Measurements from ENCODE around the gene CDS2.

DNA sequence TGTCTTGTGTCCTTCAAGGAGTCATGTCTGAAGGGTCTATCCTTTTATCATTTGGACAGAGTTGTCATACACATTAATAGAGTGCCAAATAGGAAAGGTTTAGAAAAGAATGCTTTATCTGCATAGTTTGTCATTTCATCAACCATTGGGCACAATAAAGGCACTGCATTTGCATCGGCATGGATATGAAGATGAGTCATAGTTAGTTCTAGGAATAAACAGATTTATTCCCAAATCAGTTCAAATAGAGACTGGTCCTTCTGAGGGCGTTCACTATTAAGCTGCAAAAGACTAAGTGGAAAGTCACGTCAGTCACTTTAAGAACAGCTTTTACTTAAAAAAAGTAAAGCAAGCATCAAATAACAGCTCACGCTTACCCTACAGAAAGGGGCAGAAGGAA lies 90.8 kb downstream of the CDS2 start:
- TF ChIP-seq, protein P1, sequence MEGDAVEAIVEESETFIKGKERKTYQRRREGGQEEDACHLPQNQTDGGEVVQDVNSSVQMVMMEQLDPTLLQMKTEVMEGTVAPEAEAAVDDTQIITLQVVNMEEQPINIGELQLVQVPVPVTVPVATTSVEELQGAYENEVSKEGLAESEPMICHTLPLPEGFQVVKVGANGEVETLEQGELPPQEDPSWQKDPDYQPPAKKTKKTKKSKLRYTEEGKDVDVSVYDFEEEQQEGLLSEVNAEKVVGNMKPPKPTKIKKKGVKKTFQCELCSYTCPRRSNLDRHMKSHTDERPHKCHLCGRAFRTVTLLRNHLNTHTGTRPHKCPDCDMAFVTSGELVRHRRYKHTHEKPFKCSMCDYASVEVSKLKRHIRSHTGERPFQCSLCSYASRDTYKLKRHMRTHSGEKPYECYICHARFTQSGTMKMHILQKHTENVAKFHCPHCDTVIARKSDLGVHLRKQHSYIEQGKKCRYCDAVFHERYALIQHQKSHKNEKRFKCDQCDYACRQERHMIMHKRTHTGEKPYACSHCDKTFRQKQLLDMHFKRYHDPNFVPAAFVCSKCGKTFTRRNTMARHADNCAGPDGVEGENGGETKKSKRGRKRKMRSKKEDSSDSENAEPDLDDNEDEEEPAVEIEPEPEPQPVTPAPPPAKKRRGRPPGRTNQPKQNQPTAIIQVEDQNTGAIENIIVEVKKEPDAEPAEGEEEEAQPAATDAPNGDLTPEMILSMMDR (IDR thresholded peaks at IDR 0.05; ENCODE audit: poor library complexity, severe bottlenecking): no peak
- TF ChIP-seq RAD21 (conservative IDR thresholded peaks at IDR 0.05) (no peak), POLR2AphosphoS5 (IDR thresholded peaks at IDR 0.05) (no peak), MXI1 (conservative IDR thresholded peaks at IDR 0.05; ENCODE audit: poor library complexity, severe bottlenecking) (no peak)
- TF ChIP-seq, protein P2, sequence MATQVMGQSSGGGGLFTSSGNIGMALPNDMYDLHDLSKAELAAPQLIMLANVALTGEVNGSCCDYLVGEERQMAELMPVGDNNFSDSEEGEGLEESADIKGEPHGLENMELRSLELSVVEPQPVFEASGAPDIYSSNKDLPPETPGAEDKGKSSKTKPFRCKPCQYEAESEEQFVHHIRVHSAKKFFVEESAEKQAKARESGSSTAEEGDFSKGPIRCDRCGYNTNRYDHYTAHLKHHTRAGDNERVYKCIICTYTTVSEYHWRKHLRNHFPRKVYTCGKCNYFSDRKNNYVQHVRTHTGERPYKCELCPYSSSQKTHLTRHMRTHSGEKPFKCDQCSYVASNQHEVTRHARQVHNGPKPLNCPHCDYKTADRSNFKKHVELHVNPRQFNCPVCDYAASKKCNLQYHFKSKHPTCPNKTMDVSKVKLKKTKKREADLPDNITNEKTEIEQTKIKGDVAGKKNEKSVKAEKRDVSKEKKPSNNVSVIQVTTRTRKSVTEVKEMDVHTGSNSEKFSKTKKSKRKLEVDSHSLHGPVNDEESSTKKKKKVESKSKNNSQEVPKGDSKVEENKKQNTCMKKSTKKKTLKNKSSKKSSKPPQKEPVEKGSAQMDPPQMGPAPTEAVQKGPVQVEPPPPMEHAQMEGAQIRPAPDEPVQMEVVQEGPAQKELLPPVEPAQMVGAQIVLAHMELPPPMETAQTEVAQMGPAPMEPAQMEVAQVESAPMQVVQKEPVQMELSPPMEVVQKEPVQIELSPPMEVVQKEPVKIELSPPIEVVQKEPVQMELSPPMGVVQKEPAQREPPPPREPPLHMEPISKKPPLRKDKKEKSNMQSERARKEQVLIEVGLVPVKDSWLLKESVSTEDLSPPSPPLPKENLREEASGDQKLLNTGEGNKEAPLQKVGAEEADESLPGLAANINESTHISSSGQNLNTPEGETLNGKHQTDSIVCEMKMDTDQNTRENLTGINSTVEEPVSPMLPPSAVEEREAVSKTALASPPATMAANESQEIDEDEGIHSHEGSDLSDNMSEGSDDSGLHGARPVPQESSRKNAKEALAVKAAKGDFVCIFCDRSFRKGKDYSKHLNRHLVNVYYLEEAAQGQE (IDR thresholded peaks at IDR 0.05; ENCODE audit: borderline replicate concordance): no peak
